ENCODE results near the gene OPCML.

The OPCML gene

GRCh38 chr11:132948252-132948651 lies 584.0 kb downstream of the OPCML start:
- Histone ChIP-seq H3K36me3 (ENCODE audit: insufficient read depth, low read length) (no peaks in the 10 kb centered on the region), H3K27me3 (ENCODE audit: insufficient read depth, low read length) (no peaks in the 10 kb centered on the region), H3K4me1 (ENCODE audit: insufficient read depth, low read length, severe bottlenecking) (no peaks in the 10 kb centered on the region), H3K4me2 (ENCODE audit: low read length) (no peak overlapping the region), H3K27ac (ENCODE audit: low read depth, low read length, poor library complexity, severe bottlenecking) (no peak overlapping the region), H4K20me1 (ENCODE audit: insufficient read depth, low read length) (no peaks in the 10 kb centered on the region), H3K9ac (ENCODE audit: low read length) (no peak overlapping the region), H3K9me3 (ENCODE audit: low read length) (no peaks in the 10 kb centered on the region), H2AFZ (ENCODE audit: low read length) (no peak overlapping the region), H3K79me2 (ENCODE audit: insufficient read depth, low read length) (no peaks in the 10 kb centered on the region), H3K4me3 (ENCODE audit: low read depth, low read length, poor library complexity, severe bottlenecking) (no peak overlapping the region), H3F3A (ENCODE audit: insufficient read depth, low read length) (no peaks in the 10 kb centered on the region), H3K9me2 (ENCODE audit: low read depth, low read length) (no peaks in the 10 kb centered on the region)
- no peak for TF ChIP-seq CTCF (IDR thresholded peaks at IDR 0.05; ENCODE audit: low read length)
- no peak for TF ChIP-seq EZH2 (IDR thresholded peaks at IDR 0.05; ENCODE audit: borderline replicate concordance, low read length)

GRCh38 chr11:132944569-132944944 lies 587.7 kb downstream of the OPCML start:
- H3K27me3 ChIP-seq (ENCODE audit: insufficient read depth, low read length), result no peaks in the 10 kb centered on the region
- no peak overlapping the region for H3K27ac ChIP-seq (ENCODE audit: low read depth, low read length, poor library complexity, severe bottlenecking)
- no peaks in the 10 kb centered on the region for H3K79me2 ChIP-seq (ENCODE audit: insufficient read depth, low read length)
- no peak overlapping the region for H3K4me2 ChIP-seq (ENCODE audit: low read length)
- H2AFZ ChIP-seq (ENCODE audit: low read length), result no peak overlapping the region
- H3F3A ChIP-seq (ENCODE audit: insufficient read depth, low read length), result no peaks in the 10 kb centered on the region
- no peak for TF ChIP-seq CTCF (IDR thresholded peaks at IDR 0.05; ENCODE audit: low read length)
- no peak for TF ChIP-seq EZH2 (IDR thresholded peaks at IDR 0.05; ENCODE audit: borderline replicate concordance, low read length)
- no peaks in the 10 kb centered on the region for H3K9me2 ChIP-seq (ENCODE audit: low read depth, low read length)
- no peaks in the 10 kb centered on the region for H3K4me1 ChIP-seq (ENCODE audit: insufficient read depth, low read length, severe bottlenecking)
- H3K9ac ChIP-seq (ENCODE audit: low read length), result no peak overlapping the region
- no peak overlapping the region for H3K4me3 ChIP-seq (ENCODE audit: low read depth, low read length, poor library complexity, severe bottlenecking)
- no peaks in the 10 kb centered on the region for H3K9me3 ChIP-seq (ENCODE audit: low read length)
- no peaks in the 10 kb centered on the region for H3K36me3 ChIP-seq (ENCODE audit: insufficient read depth, low read length)
- H4K20me1 ChIP-seq (ENCODE audit: insufficient read depth, low read length), result no peaks in the 10 kb centered on the region

- TF ChIP-seq EZH2 (IDR thresholded peaks at IDR 0.05; ENCODE audit: borderline replicate concordance, low read length) (no peak), CTCF (IDR thresholded peaks at IDR 0.05; ENCODE audit: low read length) (no peak)
- no peak overlapping the region for H3K9ac ChIP-seq (ENCODE audit: low read length)
- H3K9me2 ChIP-seq (ENCODE audit: low read depth, low read length), result no peaks in the 10 kb centered on the region
- H3K4me1 ChIP-seq (ENCODE audit: insufficient read depth, low read length, severe bottlenecking), result no peaks in the 10 kb centered on the region
- no peaks in the 10 kb centered on the region for H3K27me3 ChIP-seq (ENCODE audit: insufficient read depth, low read length)
- no peaks in the 10 kb centered on the region for H4K20me1 ChIP-seq (ENCODE audit: insufficient read depth, low read length)
- H2AFZ ChIP-seq (ENCODE audit: low read length), result no peak overlapping the region
- H3K9me3 ChIP-seq (ENCODE audit: low read length), result no peaks in the 10 kb centered on the region
- H3K4me3 ChIP-seq (ENCODE audit: low read depth, low read length, poor library complexity, severe bottlenecking), result no peak overlapping the region
- no peaks in the 10 kb centered on the region for H3K79me2 ChIP-seq (ENCODE audit: insufficient read depth, low read length)
- no peaks in the 10 kb centered on the region for H3F3A ChIP-seq (ENCODE audit: insufficient read depth, low read length)
- H3K36me3 ChIP-seq (ENCODE audit: insufficient read depth, low read length), result no peaks in the 10 kb centered on the region
- H3K27ac ChIP-seq (ENCODE audit: low read depth, low read length, poor library complexity, severe bottlenecking), result no peak overlapping the region
- H3K4me2 ChIP-seq (ENCODE audit: low read length), result no peak overlapping the region
These were observed 588.4 kb downstream of the OPCML start for GRCh38 chr11:132943706-132944568.

Data from OCI-LY1 (cell line).